Breast epithelium (tissue), 3 donors: ENCODE measurements around the gene ZNF507.

Source experiments
- POLR2A ChIP-seq: fragments of 450-650 bp; IDR thresholded peaks from one replicate; pipeline ENCODE4 v1.6.1; 2016; ENCODE audit warnings: antibody characterized with exemption, mild to moderate bottlenecking, moderate library complexity
- POLR2AphosphoS5 ChIP-seq, 3 donors: sonication (generic); formaldehyde crosslinking; IDR thresholded peaks; one replicate each; pipeline ENCODE4 v1.6.1; 2017; ENCODE audit warnings: antibody characterized with exemption in 3 of 3

DNA sequence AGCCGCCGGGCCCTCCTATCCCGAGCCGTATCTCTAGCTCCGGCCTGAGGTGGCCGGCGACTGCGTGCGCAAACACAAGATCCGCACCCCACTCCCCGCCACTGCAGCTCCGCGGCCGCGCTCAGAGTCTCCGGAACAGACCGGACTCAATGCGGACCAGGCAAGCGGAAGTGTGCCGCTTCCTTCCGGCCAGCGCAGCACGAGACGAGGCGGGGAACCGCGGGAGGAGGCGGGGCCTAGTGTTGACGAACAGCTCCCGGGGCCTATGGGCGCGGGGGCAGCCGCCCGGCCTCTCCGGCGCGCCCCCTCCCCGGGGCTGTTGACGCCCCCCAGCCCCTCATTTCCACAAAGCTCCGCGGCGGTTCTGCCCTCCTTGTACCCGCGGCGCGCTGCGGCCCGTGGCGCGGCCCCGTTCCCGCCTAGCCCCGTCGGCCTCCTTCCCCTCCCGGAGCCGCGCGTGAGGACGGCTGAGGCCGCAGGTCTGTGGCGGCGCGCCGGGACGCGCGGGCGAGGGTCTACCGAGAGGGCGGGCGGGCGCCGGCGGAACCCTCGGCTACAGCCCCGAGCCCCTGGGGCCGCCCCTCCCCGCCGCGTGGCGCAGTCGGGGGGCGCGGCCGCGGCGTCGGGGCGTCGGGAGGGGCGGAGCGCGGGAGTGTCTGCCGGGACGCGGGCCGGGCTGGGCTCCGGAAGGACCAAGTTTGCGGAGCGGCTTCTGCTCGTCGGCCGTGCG, 60.2 kb downstream of the ZNF507 start, which contains the start of gene DPY19L3:
- peak; percentile 91 to 98 (median 93) for TF ChIP-seq POLR2AphosphoS5 (IDR thresholded peaks at IDR 0.05)
- TF ChIP-seq POLR2A: peak; percentile 97
